Measurements from ENCODE around the gene HHIPL1.

DNA sequence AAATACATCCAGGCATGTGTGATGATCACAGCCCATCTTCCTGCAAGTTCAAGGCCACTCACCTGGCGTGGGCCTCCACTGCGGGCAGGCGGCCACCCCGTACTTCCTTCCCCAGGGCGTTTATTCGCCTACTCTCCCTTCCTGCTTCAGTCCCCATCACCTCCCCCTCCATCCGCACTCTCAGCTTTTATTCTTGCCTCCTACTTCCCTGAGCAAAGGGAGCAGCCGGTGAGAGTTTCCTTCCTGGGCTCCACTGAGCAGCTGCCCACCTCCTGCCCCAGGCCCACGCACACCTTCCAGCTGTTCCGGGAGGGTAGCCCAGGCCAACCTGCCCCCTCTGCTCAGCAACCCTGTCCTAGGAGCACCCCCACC lies 43.3 kb downstream of the HHIPL1 start:
- TF ChIP-seq EZH2 (IDR thresholded peaks at IDR 0.05) = no peak
- no peak for TF ChIP-seq POLR2AphosphoS5 (IDR thresholded peaks at IDR 0.05; ENCODE audit: borderline replicate concordance, low read depth, low read length)
- TF ChIP-seq FOXP2 (optimal IDR thresholded peaks at IDR 0.05; ENCODE audit: control extremely low read depth, extremely low read length, insufficient read depth) = no peak
